ENCODE results near the gene PLPP1.

- no peak for TF ChIP-seq EP300 (IDR thresholded peaks at IDR 0.05; ENCODE audit: borderline replicate concordance in 1 of 2, low read depth in 2 of 2, low read length in 2 of 2)
- TF ChIP-seq CTCF (IDR thresholded peaks at IDR 0.05; ENCODE audit: control extremely low read depth in 1 of 3, insufficient read depth in 1 of 3, low read depth in 1 of 3, low read length in 3 of 3), result no peak
- no peak for TF ChIP-seq SP1 (IDR thresholded peaks at IDR 0.05; ENCODE audit: low read depth, low read length)
- no peak for TF ChIP-seq POLR2A (IDR thresholded peaks at IDR 0.05; ENCODE audit: control extremely low read depth in 1 of 2, low read depth in 2 of 2, low read length in 2 of 2)
- TF ChIP-seq MAFK (IDR thresholded peaks at IDR 0.05; ENCODE audit: low read depth, low read length), result no peak
- TF ChIP-seq RXRA (IDR thresholded peaks at IDR 0.05; ENCODE audit: insufficient read depth, low read depth, low read length), result no peak
- TF ChIP-seq JUN (IDR thresholded peaks at IDR 0.05; ENCODE audit: low read depth, low read length), result no peak
- no peak for TF ChIP-seq EZH2 (IDR thresholded peaks at IDR 0.05; ENCODE audit: low read depth, low read length, severe bottlenecking)
- no peak for TF ChIP-seq POLR2AphosphoS5 (IDR thresholded peaks at IDR 0.05; ENCODE audit: low read depth, low read length)
- TF ChIP-seq YY1 (IDR thresholded peaks at IDR 0.05; ENCODE audit: low read depth, low read length), result no peak
- TF ChIP-seq BACH1 (IDR thresholded peaks at IDR 0.05; ENCODE audit: low read length), result no peak
- no peak for TF ChIP-seq CEBPB (IDR thresholded peaks at IDR 0.05; ENCODE audit: low read depth, low read length)
These were observed 37.1 kb downstream of the PLPP1 start for GRCh38 chr5:55497712-55498111.

Measured in H1 (cell line).